ENCODE data around the gene KIF1A.

DNA sequence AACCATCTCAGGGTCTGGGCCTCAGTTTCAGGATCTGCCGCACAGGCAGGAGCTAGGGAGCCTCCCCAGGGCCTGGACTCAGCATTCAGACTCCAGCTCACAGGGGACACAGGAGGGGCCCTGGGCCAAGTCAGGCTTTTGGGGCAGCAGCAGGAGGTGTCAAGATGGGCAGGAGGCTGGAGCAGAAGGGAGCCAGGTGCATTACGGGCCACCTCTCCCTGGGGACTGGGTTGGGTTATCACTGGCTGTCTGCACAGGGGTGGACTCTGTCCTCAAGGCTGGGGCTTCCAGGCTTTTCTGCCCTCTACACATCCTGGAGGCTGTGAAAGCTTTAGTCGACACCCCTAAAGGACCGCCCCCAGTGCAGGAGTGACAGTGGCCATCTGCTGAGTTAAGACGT is 108.3 kb downstream of the KIF1A start:
- TF ChIP-seq POLR2A (IDR thresholded peaks at IDR 0.05) = no peak
- TF ChIP-seq CTCF (IDR thresholded peaks at IDR 0.05) = no peak
